GM18868 (cell line): ENCODE results near the gene RNF40.
"Not testable (repeated sequence)": the region's sequence is repeated elsewhere in the genome, so short reads cannot be mapped to it uniquely, and the experiment has no call there.

ENCODE experiments used
- ATAC-seq: cut with Tn5 transposase; IDR thresholded peaks from one replicate; pipeline ENCODE4 v1.9.1; 2021; ENCODE audit warnings: mild to moderate bottlenecking, moderate library complexity; ENCODE audit not compliant: unreplicated experiment

RNF40 gene

DNA sequence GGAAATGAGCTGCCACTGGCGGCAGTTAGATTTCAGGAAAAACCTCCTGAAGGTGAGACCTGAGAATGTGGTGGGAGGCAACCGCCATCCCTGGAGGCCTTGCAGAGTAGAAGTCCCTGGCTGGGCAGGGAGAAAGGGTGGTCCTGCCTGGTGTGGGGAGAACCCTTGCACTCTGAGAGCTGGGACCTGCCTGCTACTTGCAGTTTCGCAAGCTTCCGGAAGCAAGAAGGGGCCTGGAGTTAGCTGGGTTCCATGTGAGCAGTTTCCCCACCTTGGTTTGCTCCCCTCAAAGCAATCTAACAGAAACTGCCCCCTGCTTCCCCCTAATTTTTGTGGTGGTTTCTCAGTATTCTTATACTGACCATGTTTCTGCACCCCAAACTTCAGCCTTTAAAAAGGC lies 18.4 kb downstream of the RNF40 start:
- ATAC-seq: no peak

GRCh38 chr16:30782486-30783279 lies 20.6 kb downstream of the RNF40 start:
- no peak for ATAC-seq

GRCh38 chr16:30783280-30784109 lies 21.4 kb downstream of the RNF40 start:
- ATAC-seq: no peak

DNA sequence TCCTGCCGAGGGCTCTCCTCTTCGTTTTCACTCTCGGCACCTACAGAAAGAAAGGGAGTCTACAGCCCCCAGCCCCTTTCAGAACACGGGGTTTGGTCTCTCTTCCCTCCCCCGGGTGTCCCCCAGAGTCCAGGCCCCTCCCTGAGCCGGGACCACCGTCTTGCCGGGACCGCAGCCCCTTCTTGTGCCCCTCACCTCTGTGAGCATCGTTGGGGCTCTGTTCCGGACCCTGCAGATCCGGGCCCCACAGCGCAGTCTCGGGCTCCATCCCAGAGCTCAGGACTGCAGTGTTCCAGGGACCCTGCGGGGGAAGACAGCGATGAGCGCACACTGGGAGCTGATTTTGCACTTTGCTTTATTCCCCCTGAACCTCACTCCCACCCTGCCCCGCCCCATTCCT lies 22.1 kb downstream of the RNF40 start:
- no peak for ATAC-seq

DNA sequence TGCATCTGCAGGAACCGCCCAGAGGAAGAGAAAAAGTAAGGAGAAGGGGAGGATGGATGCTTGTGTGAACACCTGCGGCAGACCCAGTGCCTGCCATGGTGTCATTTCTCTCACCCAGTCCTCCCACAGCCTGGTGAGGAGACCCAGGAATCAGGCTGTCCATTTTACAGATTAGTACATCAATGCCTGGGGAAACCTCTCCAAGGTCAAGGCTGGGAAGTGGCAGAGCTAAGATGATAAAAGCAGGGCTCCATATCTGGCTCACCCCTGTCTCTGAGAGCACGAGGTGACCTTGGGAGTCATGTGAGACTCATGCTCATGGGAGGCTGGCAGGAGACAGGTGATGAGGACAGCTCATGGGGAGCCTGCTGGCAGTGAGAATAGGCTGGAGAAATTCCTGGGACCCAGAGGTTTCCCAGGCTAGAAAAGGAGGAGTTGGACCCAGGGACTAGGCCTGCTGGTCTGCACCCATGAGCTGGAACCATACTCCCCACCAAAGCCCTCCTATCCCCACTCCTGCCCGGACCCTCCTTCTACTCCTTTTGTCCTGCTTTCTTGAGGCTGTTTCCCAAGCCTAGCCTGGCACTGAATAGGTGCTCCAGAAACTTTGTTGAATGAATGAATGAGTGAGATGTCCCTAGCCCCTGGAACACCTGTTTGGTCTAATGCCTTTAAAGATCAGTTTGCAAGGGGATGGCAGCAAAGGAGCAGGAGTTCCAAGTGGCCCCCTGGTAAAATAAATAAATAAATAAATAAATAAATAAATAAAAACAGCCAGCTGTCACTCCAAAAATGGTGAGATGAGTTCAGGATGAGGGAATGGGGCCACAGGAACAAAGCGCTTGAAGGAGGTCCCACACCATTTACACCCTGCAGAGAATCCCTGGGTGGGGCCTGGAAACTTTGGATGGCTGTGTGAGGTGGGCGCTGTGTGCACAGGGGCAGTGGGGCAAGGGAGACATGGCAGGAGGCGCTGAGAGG lies 23.3 kb downstream of the RNF40 start:
- no peak for ATAC-seq

GRCh38 chr16:30786115-30786935 lies 24.2 kb downstream of the RNF40 start:
- ATAC-seq: no peak

DNA sequence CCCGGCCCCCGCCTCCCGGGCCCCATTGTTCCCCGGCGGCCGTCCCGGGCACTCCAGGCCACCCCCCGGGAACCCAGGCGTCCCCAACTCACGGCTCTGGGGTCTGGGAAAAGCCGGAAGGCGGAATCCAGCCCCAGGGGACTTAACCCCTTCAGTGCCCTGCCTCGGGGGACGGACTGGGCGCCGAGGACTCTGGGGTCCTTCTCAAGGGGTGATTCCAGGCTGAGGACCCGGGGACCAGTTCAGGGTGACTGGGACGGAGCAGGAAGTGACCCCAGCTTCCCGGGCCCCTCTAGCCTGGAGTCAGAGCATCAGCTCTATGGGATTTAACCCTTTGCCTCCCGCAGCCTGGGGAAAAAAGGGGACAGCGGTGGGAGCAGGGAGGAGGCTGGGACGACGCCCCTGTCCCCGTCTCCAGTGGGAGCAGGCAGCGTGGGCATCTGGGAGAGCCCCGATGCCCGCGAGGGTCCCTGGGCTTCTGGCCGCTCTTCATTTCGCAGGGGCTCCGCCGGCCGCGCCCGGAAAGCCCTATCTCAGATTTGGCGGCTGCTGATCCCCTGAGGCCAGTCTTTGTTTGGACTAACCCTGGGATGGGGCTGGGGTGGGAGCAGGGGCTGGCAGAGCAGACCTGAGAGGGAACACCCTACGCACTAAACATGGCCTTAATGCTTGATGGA lies 25.0 kb downstream of the RNF40 start, which contains the start of gene ZNF629:
TSS of gene ZNF629 (minus strand) at position 270 of the 677 bp plus-strand sequence. CDS start 2,723 bp downstream, outside the sequence.
- no peak for ATAC-seq

DNA sequence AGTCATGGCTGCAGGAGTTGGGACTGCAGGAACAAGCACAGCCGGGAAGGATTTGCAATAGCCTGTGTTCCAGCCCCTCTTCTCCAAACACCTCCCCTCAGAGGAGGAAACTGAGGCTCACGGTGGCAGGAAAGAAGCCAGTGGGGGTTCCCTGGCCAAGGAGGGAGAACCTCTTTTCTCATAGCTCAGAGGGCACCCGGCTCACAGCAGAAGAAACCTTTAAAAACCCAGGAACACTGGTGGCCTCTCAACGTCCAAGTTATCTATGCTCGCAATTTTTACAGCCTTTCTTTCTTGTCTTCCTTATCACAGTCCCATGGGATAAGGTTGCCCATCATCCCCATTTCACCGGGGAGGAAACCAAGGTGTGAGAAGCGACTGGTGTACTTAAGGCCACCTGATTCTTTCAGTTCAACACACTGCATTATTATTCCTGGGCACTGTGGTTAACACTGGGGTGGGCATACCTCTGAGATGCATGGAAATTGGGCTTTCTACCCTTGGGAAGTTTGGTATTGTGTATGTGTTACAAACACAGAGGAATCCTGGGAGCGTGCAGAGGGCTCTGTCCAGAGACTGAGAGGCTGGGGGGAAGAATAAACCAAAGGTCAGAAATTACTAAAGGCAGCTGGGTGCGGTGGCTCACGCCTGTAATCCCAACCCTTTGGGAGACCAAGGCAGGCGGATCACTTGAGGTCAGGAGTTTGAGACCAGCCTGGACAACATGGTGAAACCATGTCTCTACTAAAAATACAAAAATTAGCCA lies 25.7 kb downstream of the RNF40 start:
- no peak for ATAC-seq

DNA sequence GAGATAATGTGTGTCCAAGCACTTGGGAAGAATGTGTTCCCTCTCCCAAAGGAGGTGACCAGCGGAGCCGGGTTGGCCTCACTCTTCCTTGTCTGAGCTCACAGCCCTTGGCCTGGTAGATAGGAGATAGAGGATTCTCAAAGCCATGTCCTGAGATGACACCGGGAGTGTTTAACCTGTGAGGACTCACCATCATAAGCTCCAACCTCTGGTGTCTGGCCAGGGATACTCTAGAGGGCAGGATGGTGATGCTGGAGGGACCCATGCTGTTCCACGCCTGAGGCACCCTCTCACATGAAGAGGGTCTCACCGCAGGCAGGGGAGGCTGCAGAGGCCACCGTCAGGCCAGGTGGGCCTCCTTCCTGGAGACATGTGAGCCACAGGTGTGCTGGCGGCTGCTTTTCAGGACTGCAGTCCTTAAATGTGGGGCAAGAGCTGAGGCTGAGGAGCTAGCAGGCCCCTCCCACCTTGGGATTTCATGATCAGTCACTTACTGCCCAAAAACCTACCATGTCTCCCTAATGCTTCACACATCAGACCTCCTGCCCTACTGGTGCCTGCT lies 31.5 kb downstream of the RNF40 start:
- no peak for ATAC-seq

DNA sequence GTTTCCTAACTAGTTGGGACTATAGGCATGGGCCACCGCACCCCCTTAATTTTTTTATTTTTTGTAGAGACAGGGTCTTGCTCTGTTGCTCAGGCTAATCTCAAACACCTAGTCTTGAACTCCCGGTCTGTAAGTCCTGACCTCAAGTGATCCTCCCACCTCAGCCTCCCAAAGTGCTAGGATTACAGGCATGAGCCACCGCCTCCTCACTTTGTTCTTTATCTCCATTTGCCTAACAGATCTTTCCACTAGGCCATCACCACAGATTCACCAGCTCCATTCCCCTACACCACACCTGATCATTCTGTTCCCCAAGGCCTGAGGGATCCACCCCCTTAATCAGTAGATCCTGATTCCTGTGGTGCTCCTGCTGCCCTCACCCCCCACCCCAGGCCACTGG lies 32.5 kb downstream of the RNF40 start:
- no peak for ATAC-seq

DNA sequence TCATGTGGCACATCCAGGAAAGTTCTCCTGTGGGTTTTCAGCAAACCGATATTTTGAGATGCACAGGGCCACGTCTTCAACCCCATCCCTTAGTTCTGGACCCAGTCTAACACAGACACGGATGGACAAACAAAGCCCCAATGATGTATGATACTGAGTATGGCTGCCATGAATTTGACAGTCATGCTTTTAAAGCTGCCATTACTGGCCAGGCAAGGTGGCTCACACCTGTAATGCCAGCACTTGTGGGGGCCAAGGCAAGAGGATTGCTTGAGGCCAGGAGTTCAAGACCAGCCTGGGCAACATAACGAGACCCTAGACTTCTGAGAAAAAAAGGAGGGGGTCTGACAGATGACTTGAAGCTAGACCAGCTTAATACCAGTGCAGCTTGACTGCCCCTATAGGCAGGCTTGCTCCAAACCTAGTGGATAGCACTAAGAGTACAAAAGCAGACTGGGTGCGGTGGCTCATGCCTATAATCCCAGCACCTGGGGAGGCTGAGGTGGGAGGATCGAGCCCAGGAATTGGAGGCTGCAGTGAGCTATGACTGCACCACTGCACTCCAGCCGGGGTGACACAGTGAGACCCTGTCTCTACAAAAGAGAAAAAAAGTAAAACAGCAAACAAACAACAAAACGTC lies 35.7 kb downstream of the RNF40 start:
- no peak for ATAC-seq

- no peak for ATAC-seq
Measured at GRCh38 chr16:30802936-30803335, 40.8 kb downstream of the RNF40 start.

GRCh38 chr16:30805056-30805369 lies 42.9 kb downstream of the RNF40 start:
- ATAC-seq: no peak

DNA sequence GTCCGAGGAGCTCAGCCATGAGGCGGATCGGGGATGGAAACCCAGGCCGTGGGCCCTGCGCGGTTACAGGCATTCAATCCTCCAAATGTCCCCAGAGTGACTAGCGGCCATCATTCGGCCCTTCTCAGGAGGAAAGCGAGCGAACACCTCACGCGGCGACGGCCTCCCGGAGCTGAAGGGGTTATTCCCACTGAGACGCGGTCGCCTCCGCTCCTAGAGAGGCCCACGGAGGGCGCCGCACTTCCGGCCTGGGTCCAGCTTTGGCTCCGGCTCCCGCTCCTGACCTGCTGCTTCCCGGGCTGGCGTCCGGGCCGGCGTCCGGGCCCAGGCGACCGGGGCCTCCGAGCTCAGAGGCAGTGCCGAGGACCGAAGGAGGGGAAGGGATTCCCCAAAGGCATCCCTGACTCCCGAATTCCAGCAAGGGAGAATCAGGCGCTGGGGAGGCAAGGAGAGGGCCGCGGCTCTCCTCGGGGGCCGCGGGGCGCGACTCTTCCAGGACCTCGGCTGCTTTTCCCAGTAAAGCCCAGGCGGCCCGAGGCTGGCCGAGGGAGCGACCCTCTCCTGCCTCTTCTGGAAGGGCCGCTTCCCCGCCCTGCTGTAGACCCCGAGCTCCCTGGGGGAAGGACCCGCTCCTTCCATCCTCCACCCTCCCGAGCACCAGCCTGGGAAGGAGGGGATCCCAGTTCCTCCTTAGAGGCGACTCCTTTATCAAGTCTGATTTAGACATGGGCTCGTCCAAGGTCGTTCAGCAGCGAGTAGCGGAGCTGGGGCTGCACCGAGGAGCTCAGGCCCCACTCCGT lies 43.4 kb downstream of the RNF40 start:
- no peak for ATAC-seq

DNA sequence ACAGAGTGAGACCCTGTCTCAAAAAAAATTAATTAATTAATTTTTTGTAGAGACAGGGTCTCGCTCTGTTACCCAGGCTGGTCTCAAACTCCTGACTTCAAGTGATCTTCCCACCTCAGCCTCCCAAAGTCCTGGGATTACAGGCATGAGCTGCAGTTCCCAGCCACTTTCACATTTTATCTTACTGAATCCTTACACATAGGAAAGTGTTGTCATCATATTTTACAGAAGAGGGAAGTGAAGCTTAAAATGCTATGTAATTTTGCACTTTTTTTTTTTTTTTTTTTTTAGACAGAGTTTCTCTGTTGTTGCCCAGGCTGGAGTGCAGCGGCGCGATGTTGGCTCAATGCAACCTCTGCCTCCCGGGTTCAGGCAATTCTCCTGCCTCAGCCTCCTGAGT lies 46.0 kb downstream of the RNF40 start:
- ATAC-seq: no peak

GRCh38 chr16:30808890-30809426 lies 46.8 kb downstream of the RNF40 start:
- not testable (repeated sequence) for ATAC-seq

DNA sequence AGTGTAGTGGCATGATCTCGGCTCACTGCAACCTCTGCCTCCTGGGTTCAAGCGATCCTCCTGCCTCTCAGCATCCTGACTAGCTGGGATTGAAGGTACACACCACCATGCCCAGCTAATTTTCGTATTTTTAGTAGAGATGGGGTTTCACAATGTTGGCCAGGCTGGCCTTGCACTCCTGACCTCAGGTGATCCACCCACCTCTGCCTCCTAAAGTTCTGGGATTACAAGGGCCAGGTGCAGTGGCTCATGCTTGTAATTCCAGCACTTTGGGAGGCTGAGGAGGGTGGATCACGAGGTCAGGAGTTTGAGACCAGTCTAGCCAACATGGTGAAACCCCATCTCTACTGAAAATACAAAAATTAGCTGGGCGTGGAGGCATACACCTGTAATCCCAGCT lies 47.6 kb downstream of the RNF40 start:
- not testable (repeated sequence) for ATAC-seq
